Retinal pigment epithelial cell (primary cell): ENCODE data around the gene PLXND1.

ENCODE experiments used
- DNase-seq: peaks from one replicate; pipeline ENCODE4 v3.0.0-alpha.2; 2010; ENCODE audit warnings: low read depth
- H3K4me3 ChIP-seq: 2 replicates; pipeline ENCODE4 v1.5.1; 2011; ENCODE audit warnings: mild to moderate bottlenecking, low read length, control low read depth, moderate library complexity
- CTCF ChIP-seq: conservative IDR thresholded peaks from 2 replicates; pipeline ENCODE4 v1.5.1; 2011; ENCODE audit warnings: low read depth, low read length, control low read depth, inconsistent platforms

Gene PLXND1

GRCh38 chr3:129575233-129575996, 31.1 kb downstream of the PLXND1 start:
- no peak for DNase-seq
- TF ChIP-seq CTCF, result no peak
- no peak overlapping the region for H3K4me3 ChIP-seq

GRCh38 chr3:129574206-129574605, 32.3 kb downstream of the PLXND1 start:
- DNase-seq, result no peak
- TF ChIP-seq CTCF, result no peak
- no peak overlapping the region for H3K4me3 ChIP-seq

GRCh38 chr3:129573493-129573892, 33.0 kb downstream of the PLXND1 start:
- TF ChIP-seq CTCF, result no peak

GRCh38 chr3:129572603-129573002, 33.9 kb downstream of the PLXND1 start:
- DNase-seq, result no peak
- TF ChIP-seq CTCF, result no peak
- H3K4me3 ChIP-seq, result no peak overlapping the region

More at GRCh38 chr3:129573493-129573892, 33.0 kb downstream of the PLXND1 start:
- no peak overlapping the region for H3K4me3 ChIP-seq
- no peak for DNase-seq

- H3K4me3 ChIP-seq, result no peak overlapping the region
- no peak for TF ChIP-seq CTCF
- no peak for DNase-seq
Measured at GRCh38 chr3:129571605-129572547, 34.6 kb downstream of the PLXND1 start.

- no peak for TF ChIP-seq CTCF
Measured at GRCh38 chr3:129569856-129570255, 36.6 kb downstream of the PLXND1 start.

More at GRCh38 chr3:129569856-129570255, 36.6 kb downstream of the PLXND1 start:
- DNase-seq, result no peak
- H3K4me3 ChIP-seq, result no peak overlapping the region
